ENCODE data around the gene SLC6A19.

GRCh38 chr5:1207555-1207954, 6.2 kb downstream of the SLC6A19 start:
- no peak for TF ChIP-seq POLR2A (IDR thresholded peaks at IDR 0.05; ENCODE audit: low read depth, low read length)
- no peak for TF ChIP-seq POLR2AphosphoS5 (IDR thresholded peaks at IDR 0.05; ENCODE audit: low read depth, low read length)
- TF ChIP-seq TAF1 (IDR thresholded peaks at IDR 0.05; ENCODE audit: borderline replicate concordance, low read depth, low read length): no peak

Measured in GM12892 (cell line).